ENCODE measurements around the gene HCRT. TPM values are rescaled to one million over a fixed set of nuclear protein-coding genes. Genes with fewer than 3 reads are reported as not detected.
"Not testable (repeated sequence)": the region's sequence is repeated elsewhere in the genome, so short reads cannot be mapped to it uniquely, and the experiment has no call there.

HCRT gene
- total and polyA plus RNA-seq, 2 donors (not counting 1 experiment from before 2014, with no cell fraction given) = not detected

DNA sequence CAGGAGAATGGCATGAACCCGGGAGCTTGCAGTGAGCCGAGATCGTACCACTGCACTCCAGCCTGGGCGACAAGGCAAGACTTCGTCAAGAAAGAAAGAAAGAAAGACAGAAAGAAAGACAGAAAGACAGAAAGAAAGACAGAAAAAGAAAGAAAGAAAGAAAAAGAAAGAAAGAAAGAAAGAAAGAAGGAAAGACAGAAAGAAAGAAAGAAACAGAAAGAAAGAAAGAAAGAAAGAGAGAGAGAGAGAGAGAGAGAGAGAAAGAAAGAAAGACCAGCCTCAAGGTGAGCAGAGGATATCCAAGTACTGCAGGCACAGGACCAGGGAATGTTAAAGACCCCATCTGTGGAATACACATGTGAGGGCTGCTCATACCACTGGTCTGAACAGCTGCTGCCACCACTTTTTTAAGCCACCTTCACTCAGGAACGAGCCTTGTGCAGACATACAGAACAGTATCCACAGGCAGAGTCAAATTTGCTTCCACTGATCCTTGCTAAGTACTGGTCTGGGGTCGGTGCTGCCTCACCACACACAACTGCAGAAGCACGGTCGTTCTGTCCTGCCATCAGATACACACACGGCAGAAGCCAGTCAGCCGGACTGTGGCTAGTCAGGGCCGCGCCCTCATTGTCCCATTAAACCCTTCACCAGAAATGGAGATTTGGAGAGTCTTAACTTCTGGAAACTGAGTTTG, 38.2 kb downstream of the HCRT start:
- H3K9me3 Mint-ChIP-seq (ENCODE audit: insufficient read depth) = no peaks in the 10 kb centered on the region
- H3K27me3 Mint-ChIP-seq = no peaks in the 10 kb centered on the region
- TF ChIP-seq, protein P1, sequence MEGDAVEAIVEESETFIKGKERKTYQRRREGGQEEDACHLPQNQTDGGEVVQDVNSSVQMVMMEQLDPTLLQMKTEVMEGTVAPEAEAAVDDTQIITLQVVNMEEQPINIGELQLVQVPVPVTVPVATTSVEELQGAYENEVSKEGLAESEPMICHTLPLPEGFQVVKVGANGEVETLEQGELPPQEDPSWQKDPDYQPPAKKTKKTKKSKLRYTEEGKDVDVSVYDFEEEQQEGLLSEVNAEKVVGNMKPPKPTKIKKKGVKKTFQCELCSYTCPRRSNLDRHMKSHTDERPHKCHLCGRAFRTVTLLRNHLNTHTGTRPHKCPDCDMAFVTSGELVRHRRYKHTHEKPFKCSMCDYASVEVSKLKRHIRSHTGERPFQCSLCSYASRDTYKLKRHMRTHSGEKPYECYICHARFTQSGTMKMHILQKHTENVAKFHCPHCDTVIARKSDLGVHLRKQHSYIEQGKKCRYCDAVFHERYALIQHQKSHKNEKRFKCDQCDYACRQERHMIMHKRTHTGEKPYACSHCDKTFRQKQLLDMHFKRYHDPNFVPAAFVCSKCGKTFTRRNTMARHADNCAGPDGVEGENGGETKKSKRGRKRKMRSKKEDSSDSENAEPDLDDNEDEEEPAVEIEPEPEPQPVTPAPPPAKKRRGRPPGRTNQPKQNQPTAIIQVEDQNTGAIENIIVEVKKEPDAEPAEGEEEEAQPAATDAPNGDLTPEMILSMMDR (IDR thresholded peaks at IDR 0.05) = no peak
- Histone ChIP-seq H3K36me3 (replicated peaks in 1 of 2; ENCODE audit: control extremely low read depth in 1 of 2, control insufficient read depth in 1 of 2, extremely low read depth in 1 of 2, insufficient read depth in 2 of 2, low read length in 1 of 2) (peaks cover 6 to 42% of the 10 kb centered on the region in 2 experiments), H3K9ac (ENCODE audit: low read length) (no peak overlapping the region), H3K79me2 (ENCODE audit: control insufficient read depth, insufficient read depth, low read length) (peaks cover 100% of the 10 kb centered on the region), H4K20me1 (ENCODE audit: control insufficient read depth, insufficient read depth, low read length, poor library complexity, severe bottlenecking) (peaks cover 83% of the 10 kb centered on the region), H3K27me3 (replicated peaks in 1 of 4; ENCODE audit: control extremely low read depth in 1 of 4, control insufficient read depth in 3 of 4, insufficient read depth in 4 of 4, low read length in 3 of 4) (no peaks in the 10 kb centered on the region), H3K9me3 (ENCODE audit: control extremely low read depth in 1 of 3, control insufficient read depth in 2 of 3, insufficient read depth in 1 of 3, low read length in 2 of 3) (no peaks in the 10 kb centered on the region), H2AFZ (ENCODE audit: insufficient read depth, low read depth, low read length, poor library complexity, severe bottlenecking) (no peak overlapping the region), H3K27ac (ENCODE audit: low read length in 2 of 2) (no peak overlapping the region), H3K4me3 (ENCODE audit: control extremely low read depth in 1 of 5, extremely low read depth in 1 of 5, insufficient read depth in 1 of 5, low read depth in 2 of 5, low read length in 4 of 5) (no peak overlapping the region), H3K4me1 (ENCODE audit: control insufficient read depth in 2 of 2, insufficient read depth in 2 of 2, low read length in 2 of 2) (peaks cover 0 to 4% of the 10 kb centered on the region in 2 donors), H3K4me2 (replicated peaks; ENCODE audit: low read depth, low read length, poor library complexity, severe bottlenecking) (no peak overlapping the region)
- peaks cover 33% of the 10 kb centered on the region for H3K4me1 Mint-ChIP-seq
- POLR2A ChIA-PET = interaction anchor here (0.7 kb wide), 1 partner anchor 283 kb away, joined by 4 read pairs; no protein-coding TSS in a partner anchor
- no peak overlapping the region for H3K4me3 Mint-ChIP-seq
- CTCF ChIA-PET = no interaction called here
- H3K27ac Mint-ChIP-seq = no peak overlapping the region
- ATAC-seq (ENCODE audit: low read depth) = no peak
- intact Hi-C loops (cut with micrococcal nuclease) = no loop called here
- no peak for DNase-seq
- 97% methylated on average over 10 of the region's 13 CpGs for WGBS (ENCODE audit: insufficient coverage)

- intact Hi-C loops (cut with micrococcal nuclease); H3K9me3 Mint-ChIP-seq (ENCODE audit: insufficient read depth); DNase-seq; H3K4me3 ChIP-seq (ENCODE audit: control extremely low read depth in 1 of 5, extremely low read depth in 1 of 5, insufficient read depth in 1 of 5, low read depth in 2 of 5, low read length in 4 of 5); H3K9ac ChIP-seq (ENCODE audit: low read length); H3K4me3 Mint-ChIP-seq; H3K4me1 ChIP-seq (ENCODE audit: control insufficient read depth in 2 of 2, insufficient read depth in 2 of 2, low read length in 2 of 2); ATAC-seq (ENCODE audit: low read depth); H3K27ac Mint-ChIP-seq; POLR2A ChIA-PET; H3K27me3 ChIP-seq (replicated peaks in 1 of 4; ENCODE audit: control extremely low read depth in 1 of 4, control insufficient read depth in 3 of 4, insufficient read depth in 4 of 4, low read length in 3 of 4); H2AFZ ChIP-seq (ENCODE audit: insufficient read depth, low read depth, low read length, poor library complexity, severe bottlenecking); H3K4me2 ChIP-seq (replicated peaks; ENCODE audit: low read depth, low read length, poor library complexity, severe bottlenecking); H3K27me3 Mint-ChIP-seq; H3K27ac ChIP-seq (ENCODE audit: low read length in 2 of 2); H3K9me3 ChIP-seq (ENCODE audit: control extremely low read depth in 1 of 3, control insufficient read depth in 2 of 3, insufficient read depth in 1 of 3, low read length in 2 of 3): not testable (repeated sequence)
- WGBS (ENCODE audit: insufficient coverage) = 95% methylated on average over 4 of the region's 4 CpGs
- H3K4me1 Mint-ChIP-seq = peaks cover 35% of the 10 kb centered on the region
- peaks cover 84% of the 10 kb centered on the region for H4K20me1 ChIP-seq (ENCODE audit: control insufficient read depth, insufficient read depth, low read length, poor library complexity, severe bottlenecking)
- H3K79me2 ChIP-seq (ENCODE audit: control insufficient read depth, insufficient read depth, low read length) = peaks cover 100% of the 10 kb centered on the region
- H3K36me3 ChIP-seq (replicated peaks in 1 of 2; ENCODE audit: control extremely low read depth in 1 of 2, control insufficient read depth in 1 of 2, extremely low read depth in 1 of 2, insufficient read depth in 2 of 2, low read length in 1 of 2) = peaks cover 5 to 50% of the 10 kb centered on the region in 2 experiments
- CTCF ChIA-PET = interaction anchor here (1.2 to 1.4 kb wide), 2 partner anchors 9 to 25 kb away, joined by 3 to 5 read pairs; no protein-coding TSS in a partner anchor
Measured at GRCh38 chr17:42143138-42143537, 42.1 kb downstream of the HCRT start.

Data from B cell (primary cell).